Cerebellar cortex (tissue), 1 donor: ENCODE results near the gene DNAJC13.
"Not testable (repeated sequence)": the region's sequence is repeated elsewhere in the genome, so short reads cannot be mapped to it uniquely, and the experiment has no call there.

Source experiments
- DNase-seq: peaks from one replicate; pipeline ENCODE4 v3.0.0-alpha.2; 2015; ENCODE audit warnings: low spot score

DNAJC13 gene

DNA sequence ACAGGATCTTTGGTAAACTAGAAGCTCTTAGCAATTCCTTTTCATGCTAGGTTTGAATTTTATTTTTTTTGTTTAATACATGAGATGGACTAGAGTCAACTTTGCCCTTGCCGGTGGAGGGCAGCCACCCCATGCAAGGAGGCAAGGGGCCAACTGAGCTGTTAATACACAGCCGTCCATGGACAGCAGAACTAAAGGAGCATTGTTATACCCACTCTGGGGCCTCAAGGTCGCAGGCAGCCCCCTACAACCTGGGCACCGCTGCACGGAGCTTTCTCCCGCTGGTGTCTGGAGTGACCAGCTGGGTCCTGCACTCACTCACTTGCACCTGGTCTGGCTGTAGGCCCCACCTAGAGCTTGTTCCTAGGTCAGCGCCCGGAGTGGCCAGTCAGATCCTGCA is 131.9 kb downstream of the DNAJC13 start:
- DNase-seq, result no peak

DNA sequence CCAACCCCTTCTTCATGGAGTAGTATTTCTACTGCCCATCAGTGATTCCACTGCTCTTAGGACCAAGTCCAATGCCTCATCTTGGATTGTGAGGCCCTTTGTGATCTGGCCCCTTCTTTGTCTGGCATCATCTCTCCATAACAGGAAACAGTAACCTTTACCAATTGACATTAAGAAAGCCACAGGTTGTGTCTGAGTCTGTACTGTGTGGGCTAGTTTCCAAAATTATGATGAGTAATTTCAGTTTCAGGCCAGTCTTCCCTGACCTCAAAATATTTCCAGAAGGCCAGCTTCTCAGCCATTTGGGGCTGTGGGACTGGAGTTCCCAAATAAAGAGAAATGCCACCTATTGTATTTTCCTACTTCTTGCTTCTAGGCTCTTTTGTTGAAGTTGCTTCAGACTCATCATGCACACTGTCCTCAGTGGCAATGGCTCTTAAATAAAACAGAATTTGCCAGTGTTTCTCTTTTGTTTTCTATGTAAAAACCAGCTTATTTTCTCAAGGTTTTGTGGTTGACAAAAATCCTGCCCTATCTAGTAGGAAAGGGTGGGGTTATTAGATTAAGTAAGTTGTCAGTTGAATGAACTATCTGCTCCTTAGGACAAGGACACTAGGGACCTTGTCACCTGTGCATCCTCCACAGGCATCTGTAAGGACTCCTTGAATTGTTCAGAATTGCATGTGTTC is 132.7 kb downstream of the DNAJC13 start:
- DNase-seq, result no peak

GRCh38 chr3:132550579-132551305 is 133.4 kb downstream of the DNAJC13 start:
- no peak for DNase-seq

- no peak for DNase-seq
These were observed 136.5 kb downstream of the DNAJC13 start for GRCh38 chr3:132553826-132554225.

DNA sequence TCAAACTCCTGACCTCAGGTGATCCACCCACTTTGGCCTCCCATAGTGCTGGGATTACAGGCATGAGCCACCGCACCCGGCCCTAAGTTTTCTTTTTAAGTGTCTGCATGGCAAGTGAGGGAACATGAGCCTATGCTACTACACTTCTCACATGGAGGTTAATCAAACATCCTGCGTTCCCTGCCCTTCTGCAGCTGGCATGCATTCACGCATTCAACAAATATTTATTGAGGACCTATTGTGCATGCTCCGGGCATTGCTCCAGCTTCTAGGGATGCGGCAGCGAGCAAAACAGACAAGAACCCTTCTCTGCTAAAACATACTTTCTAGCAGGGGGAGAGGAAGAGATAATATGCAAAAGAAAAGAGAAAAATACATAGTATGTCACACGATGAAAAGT is 137.1 kb downstream of the DNAJC13 start:
- no peak for DNase-seq

- DNase-seq, result no peak
These were observed 138.2 kb downstream of the DNAJC13 start for GRCh38 chr3:132555306-132556035.

DNA sequence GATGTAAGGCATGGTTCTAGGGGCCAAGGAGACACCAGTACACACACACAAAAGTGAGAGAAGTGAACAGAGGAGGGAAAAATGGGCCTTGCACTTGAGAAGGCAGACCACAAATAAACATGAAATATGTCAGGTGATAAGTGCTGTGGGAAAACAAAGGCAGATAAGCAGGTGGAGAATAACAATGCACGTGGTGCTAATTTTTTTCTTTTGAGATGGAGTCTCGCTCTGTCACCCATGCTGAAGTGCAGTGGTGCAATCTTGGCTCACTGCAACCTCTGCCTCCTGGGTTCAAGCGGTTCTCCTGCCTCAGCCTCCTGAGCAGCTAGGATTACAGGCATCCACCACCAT is 138.7 kb downstream of the DNAJC13 start:
- DNase-seq, result not testable (repeated sequence)

DNA sequence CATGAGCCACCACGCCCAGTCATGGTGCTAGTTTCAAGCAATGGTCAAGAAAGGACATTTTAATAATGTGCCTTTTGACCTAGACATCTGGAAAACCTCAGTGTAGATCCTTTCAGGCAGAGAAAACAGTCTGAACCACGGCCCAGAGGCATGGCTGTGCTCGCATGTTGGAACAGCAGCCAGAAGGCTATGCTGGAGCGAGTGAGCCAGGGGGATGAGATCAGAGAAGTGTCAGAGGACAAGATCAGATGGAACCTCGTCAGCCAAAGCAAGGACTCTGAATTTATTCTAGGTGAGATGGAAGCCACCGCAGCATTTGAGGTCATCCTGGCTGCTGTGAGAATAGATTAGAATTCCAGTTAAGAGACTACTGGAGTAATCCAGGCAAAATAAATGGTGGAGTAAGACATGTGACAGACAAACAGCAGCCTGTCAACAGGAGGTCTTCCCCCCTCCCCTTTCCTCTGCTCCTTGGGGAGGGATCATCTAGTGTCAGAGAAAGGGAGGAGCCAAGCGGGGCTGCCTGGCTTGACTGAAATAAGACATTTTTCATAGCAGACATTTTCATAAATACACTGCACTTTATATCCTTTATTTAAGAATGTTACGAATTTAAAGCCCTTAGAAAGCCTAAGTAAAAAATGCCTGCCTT is 139.3 kb downstream of the DNAJC13 start:
- DNase-seq, result no peak

DNA sequence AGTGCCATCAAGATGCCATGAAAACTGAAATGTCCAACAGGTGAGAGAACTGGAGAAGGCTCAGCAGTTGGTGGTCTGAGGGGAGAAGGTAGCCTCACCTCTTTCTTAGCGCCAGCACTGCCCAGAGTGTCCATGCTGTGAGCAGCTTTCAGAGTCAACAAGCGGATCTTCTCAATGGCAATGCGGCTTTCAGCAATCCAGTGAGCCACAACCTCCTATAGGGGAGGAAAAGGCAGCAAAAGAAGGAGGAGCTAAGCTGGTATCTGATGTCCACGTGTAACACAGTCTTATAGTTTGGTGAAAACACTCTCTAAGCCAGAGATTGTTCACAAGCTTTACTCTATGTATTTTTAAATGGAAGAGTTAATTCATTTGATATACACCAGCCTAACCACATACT is 143.7 kb downstream of the DNAJC13 start:
- no peak for DNase-seq

DNA sequence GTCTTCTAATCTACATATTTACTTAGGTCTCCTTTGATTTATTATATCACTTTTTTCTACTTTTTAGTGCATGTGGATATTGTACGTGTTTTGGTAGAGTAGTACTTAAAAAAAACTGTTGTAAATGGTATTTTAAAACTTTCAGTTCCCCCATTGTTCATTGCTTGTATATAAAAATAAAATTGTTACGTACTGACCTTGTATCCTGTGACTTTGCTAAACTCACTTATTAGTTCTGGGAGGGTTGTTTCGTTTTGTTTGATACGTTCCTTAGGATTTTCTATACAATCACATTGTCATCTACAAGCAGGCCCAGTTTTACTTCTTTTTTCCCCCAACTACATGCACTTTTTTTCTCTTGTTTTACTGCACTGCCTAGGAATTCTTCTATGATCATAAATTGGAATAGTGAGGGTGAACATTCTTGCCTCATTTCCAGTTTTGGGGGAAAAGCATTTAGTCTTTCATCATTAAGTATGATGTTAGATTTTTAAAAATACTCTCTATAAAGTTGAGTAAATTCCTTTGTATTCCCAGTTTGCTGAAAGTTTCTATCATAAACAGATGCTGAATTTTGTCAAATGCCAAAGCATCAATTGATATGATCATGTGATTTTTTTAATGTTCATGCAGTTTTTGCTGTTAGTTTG is 146.2 kb downstream of the DNAJC13 start:
- no peak for DNase-seq

DNA sequence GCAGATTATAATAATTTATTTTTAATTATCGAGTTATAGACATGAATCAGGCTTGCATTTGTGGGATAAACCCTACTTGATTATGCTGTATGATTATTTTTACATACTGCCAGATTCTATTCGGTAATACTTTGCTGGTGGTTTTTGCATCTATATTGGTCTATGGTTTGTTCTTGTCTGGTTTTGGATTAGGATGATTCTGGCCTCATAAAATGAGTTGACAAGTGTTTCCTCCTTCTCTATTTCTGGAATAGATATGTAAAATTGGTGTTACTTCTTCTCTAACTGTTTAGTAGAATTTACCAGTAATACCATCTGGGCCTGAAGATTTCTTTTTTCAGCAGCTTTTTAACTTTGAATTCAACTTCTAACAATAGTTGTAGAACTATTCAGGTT is 146.8 kb downstream of the DNAJC13 start:
- no peak for DNase-seq

- no peak for DNase-seq
These were observed 151.1 kb downstream of the DNAJC13 start for GRCh38 chr3:132568422-132568821.

DNA sequence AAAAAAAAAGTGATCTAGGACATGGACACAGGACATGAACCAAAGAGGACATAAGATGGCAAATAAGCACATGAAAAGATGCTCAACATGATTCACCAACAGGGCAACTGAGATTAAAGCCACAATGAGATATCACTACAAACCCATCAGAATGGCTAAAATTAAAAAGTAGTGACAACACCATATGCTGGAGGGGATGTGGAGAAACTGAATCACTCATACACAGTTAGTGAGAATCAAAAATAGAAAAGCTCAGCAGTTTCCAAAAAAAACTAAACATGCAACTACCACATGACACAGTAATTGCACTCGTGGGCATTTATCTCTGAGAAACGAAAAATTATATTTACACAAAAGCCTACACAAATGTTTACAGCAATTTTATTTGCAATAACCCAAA is 151.9 kb downstream of the DNAJC13 start:
- DNase-seq, result no peak

DNA sequence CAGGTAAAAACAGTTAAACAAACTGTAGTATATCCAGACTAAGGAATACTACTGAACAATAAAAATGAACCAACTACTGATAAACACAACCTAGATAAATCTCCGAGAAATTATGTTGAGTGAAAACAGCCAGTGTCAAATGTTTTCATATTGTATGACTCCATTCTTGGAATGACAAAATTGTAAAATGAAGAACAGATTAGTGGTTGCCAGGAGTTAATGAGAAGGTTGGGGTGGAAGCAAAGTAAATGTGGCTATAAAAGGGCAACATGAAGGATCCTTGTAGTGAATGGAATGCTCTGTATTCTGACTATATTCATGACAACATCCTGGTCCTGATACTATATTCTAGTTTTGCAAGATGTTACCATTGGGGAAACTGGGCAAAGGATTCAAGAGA is 152.3 kb downstream of the DNAJC13 start:
- DNase-seq, result no peak

DNA sequence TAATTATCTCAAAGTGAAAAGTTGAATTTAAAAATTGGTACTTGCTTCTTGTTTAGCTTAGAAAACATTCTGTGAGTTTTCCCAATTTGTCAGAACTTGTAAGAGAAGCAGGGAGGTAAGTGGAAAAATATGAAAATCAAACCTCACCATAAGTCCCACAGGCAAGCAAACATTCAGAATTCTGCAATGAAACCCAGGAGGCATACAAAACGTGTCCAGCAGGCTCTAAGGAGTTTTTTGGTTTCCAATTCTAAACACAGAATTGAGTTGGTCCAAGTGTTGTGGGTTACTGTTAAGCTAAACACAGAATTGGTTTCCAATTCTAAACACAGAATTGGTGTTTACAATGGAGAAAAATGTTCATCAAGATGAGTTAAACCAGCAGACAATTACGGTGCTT is 152.7 kb downstream of the DNAJC13 start:
- no peak for DNase-seq

- no peak for DNase-seq
These were observed 156.5 kb downstream of the DNAJC13 start for GRCh38 chr3:132573797-132574211.

DNA sequence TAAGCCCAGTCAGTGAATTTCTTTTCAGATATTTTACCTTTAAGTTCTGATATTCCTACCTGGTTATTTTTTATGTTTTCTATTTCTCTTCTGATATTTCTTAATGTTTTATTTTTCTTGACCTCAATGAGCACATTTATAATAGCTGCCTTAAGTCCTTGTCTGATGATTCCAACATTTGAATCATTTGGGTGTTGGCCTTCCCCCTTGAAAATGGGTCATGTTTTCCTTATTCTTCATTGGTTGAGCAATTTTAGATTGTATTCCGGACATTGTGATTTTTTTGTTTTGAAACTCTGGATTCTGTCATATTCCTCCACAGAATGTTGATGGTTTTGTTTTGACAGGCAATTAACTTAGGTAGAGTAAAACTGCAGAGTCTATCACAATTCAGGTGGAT is 170.1 kb downstream of the DNAJC13 start:
- no peak for DNase-seq
